ENCODE measurements around the gene CCM2L. TPM values are rescaled to one million over a fixed set of nuclear protein-coding genes. Genes with fewer than 3 reads are reported as not detected.

CCM2L gene
- total and polyA plus RNA-seq, 2 donors (not counting 1 experiment from before 2014, with no cell fraction given) = not detected

GRCh38 chr20:31981784-31982183, 28.5 kb upstream of the CCM2L start:
- H3K27ac ChIP-seq (ENCODE audit: low read length in 2 of 2) = no peak overlapping the region
- no peak overlapping the region for H2AFZ ChIP-seq (ENCODE audit: insufficient read depth, low read depth, low read length, poor library complexity, severe bottlenecking)
- TF ChIP-seq EZH2 (IDR thresholded peaks at IDR 0.05; ENCODE audit: borderline replicate concordance, insufficient read depth, low read depth, low read length, poor library complexity, severe bottlenecking) (no peak), CTCF (IDR thresholded peaks at IDR 0.05) (no peak)
- ChIA-PET CTCF (no interaction called here), POLR2A (no interaction called here)
- H3K79me2 ChIP-seq (ENCODE audit: control insufficient read depth, insufficient read depth, low read length) = no peaks in the 10 kb centered on the region
- Mint-ChIP-seq H3K9me3 (ENCODE audit: insufficient read depth) (no peaks in the 10 kb centered on the region), H3K27ac (no peak overlapping the region), H3K4me3 (no peak overlapping the region), H3K27me3 (peaks cover 30% of the 10 kb centered on the region), H3K4me1 (no peaks in the 10 kb centered on the region)
- no peaks in the 10 kb centered on the region for H3K36me3 ChIP-seq (replicated peaks in 1 of 2; ENCODE audit: control extremely low read depth in 1 of 2, control insufficient read depth in 1 of 2, extremely low read depth in 1 of 2, insufficient read depth in 2 of 2, low read length in 1 of 2)
- H3K4me1 ChIP-seq (ENCODE audit: control insufficient read depth in 2 of 2, insufficient read depth in 2 of 2, low read length in 2 of 2) = no peaks in the 10 kb centered on the region
- 65% methylated on average over 2 of the region's 2 CpGs for WGBS (ENCODE audit: insufficient coverage)
- no peaks in the 10 kb centered on the region for H3K27me3 ChIP-seq (replicated peaks in 1 of 4; ENCODE audit: control extremely low read depth in 1 of 4, control insufficient read depth in 3 of 4, insufficient read depth in 4 of 4, low read length in 3 of 4)
- no peaks in the 10 kb centered on the region for H4K20me1 ChIP-seq (ENCODE audit: control insufficient read depth, insufficient read depth, low read length, poor library complexity, severe bottlenecking)
- no peaks in the 10 kb centered on the region for H3K9me3 ChIP-seq (ENCODE audit: control extremely low read depth in 1 of 3, control insufficient read depth in 2 of 3, insufficient read depth in 1 of 3, low read length in 2 of 3)
- H3K4me3 ChIP-seq (ENCODE audit: control extremely low read depth in 1 of 5, extremely low read depth in 1 of 5, insufficient read depth in 1 of 5, low read depth in 2 of 5, low read length in 4 of 5) = no peak overlapping the region
- H3K4me2 ChIP-seq (replicated peaks; ENCODE audit: low read depth, low read length, poor library complexity, severe bottlenecking) = no peak overlapping the region
- H3K9ac ChIP-seq (ENCODE audit: low read length) = no peak overlapping the region
- intact Hi-C loops (cut with micrococcal nuclease) = no loop called here
- DNase-seq (no peak), ATAC-seq (ENCODE audit: low read depth) (no peak)

- H3K4me2 ChIP-seq (replicated peaks; ENCODE audit: low read depth, low read length, poor library complexity, severe bottlenecking) = no peak overlapping the region
- H3K4me3 ChIP-seq (ENCODE audit: control extremely low read depth in 1 of 5, extremely low read depth in 1 of 5, insufficient read depth in 1 of 5, low read depth in 2 of 5, low read length in 4 of 5) = no peak overlapping the region
- no peaks in the 10 kb centered on the region for H3K4me1 Mint-ChIP-seq
- H3K9me3 Mint-ChIP-seq (ENCODE audit: insufficient read depth) = no peaks in the 10 kb centered on the region
- H3K4me3 Mint-ChIP-seq = no peak overlapping the region
- H3K79me2 ChIP-seq (ENCODE audit: control insufficient read depth, insufficient read depth, low read length) = no peaks in the 10 kb centered on the region
- ChIA-PET POLR2A (interaction anchor here (0.6 kb wide), 1 partner anchor 102 kb away, joined by 5 read pairs; no protein-coding TSS in a partner anchor), CTCF (interaction anchor here (0.6 kb wide), 1 partner anchor 180 kb away, joined by 4 read pairs; no protein-coding TSS in a partner anchor)
- 57% methylated on average over 5 of the region's 6 CpGs for WGBS (ENCODE audit: insufficient coverage)
- no peaks in the 10 kb centered on the region for H3K27me3 ChIP-seq (replicated peaks in 1 of 4; ENCODE audit: control extremely low read depth in 1 of 4, control insufficient read depth in 3 of 4, insufficient read depth in 4 of 4, low read length in 3 of 4)
- H3K9ac ChIP-seq (ENCODE audit: low read length) = no peak overlapping the region
- intact Hi-C loops (cut with micrococcal nuclease) = no loop called here
- no peaks in the 10 kb centered on the region for H3K36me3 ChIP-seq (replicated peaks in 1 of 2; ENCODE audit: control extremely low read depth in 1 of 2, control insufficient read depth in 1 of 2, extremely low read depth in 1 of 2, insufficient read depth in 2 of 2, low read length in 1 of 2)
- H3K9me3 ChIP-seq (ENCODE audit: control extremely low read depth in 1 of 3, control insufficient read depth in 2 of 3, insufficient read depth in 1 of 3, low read length in 2 of 3) = no peaks in the 10 kb centered on the region
- DNase-seq (no peak), ATAC-seq (ENCODE audit: low read depth) (no peak)
- no peaks in the 10 kb centered on the region for H4K20me1 ChIP-seq (ENCODE audit: control insufficient read depth, insufficient read depth, low read length, poor library complexity, severe bottlenecking)
- no peak overlapping the region for H3K27ac ChIP-seq (ENCODE audit: low read length in 2 of 2)
- no peak overlapping the region for H3K27ac Mint-ChIP-seq
- TF ChIP-seq EZH2 (IDR thresholded peaks at IDR 0.05; ENCODE audit: borderline replicate concordance, insufficient read depth, low read depth, low read length, poor library complexity, severe bottlenecking) (no peak), CTCF (IDR thresholded peaks at IDR 0.05) (no peak)
- no peak overlapping the region for H2AFZ ChIP-seq (ENCODE audit: insufficient read depth, low read depth, low read length, poor library complexity, severe bottlenecking)
- no peaks in the 10 kb centered on the region for H3K4me1 ChIP-seq (ENCODE audit: control insufficient read depth in 2 of 2, insufficient read depth in 2 of 2, low read length in 2 of 2)
- peaks cover 13% of the 10 kb centered on the region for H3K27me3 Mint-ChIP-seq
Measured at GRCh38 chr20:31984981-31985471, 25.2 kb upstream of the CCM2L start.
